Caco-2 (cell line): Measurements from ENCODE around the gene KRT85. TPM values are rescaled to one million over a fixed set of nuclear protein-coding genes. Genes with fewer than 3 reads are reported as not detected.

ENCODE experiments used
- BruUV-seq: library from RNA; stranded (reverse); fragments of 400-500 nt; replicated peaks from 2 replicates; lab custom pipeline; 2021; lab: Mats Ljungman, UMichigan
- CTCF ChIA-PET: fragments of 300-600 bp; sonication (Branson Sonifier 250); formaldehyde crosslinking; loops from one replicate; lab custom pipeline; 2022; ENCODE audit warnings: antibody characterized with exemption; lab: Charles Lee
- POLR2A ChIA-PET: fragments of 300-600 bp; sonication (Branson Sonifier 250); formaldehyde crosslinking; loops from one replicate; lab custom pipeline; 2022; ENCODE audit warnings: antibody characterized with exemption; lab: Charles Lee
- DNase-seq, 2 experiments: peaks; one replicate each; pipeline versions ENCODE4 v3.0.0 to v3.0.0-alpha.2; 2020 to 2022
- H3K27me3 ChIP-seq: replicated peaks from 2 replicates; pipeline ENCODE4 v1.6.0; 2011; ENCODE audit warnings: low read length; ENCODE audit not compliant: control insufficient read depth, insufficient read depth
- H3K36me3 ChIP-seq: 2 replicates; pipeline ENCODE4 v1.5.1; 2011; ENCODE audit warnings: low read length; ENCODE audit not compliant: control insufficient read depth, insufficient read depth
- H3K4me1 ChIP-seq: fragments of 250-450 bp; sonication (Bioruptor Pico); 2 replicates; pipeline ENCODE4 v1.5.1; 2020; ENCODE audit warnings: mild to moderate bottlenecking
- H3K4me3 ChIP-seq: 2 replicates; pipeline ENCODE4 v1.5.1; 2011; ENCODE audit warnings: low read depth, mild to moderate bottlenecking, control low read depth, low read length
- H3K9me3 ChIP-seq: fragments of 250-450 bp; sonication (Bioruptor Pico); 2 replicates; pipeline ENCODE4 v1.5.1; 2020; ENCODE audit warnings: mild to moderate bottlenecking, moderate library complexity
- H3K27ac Mint-ChIP-seq: one replicate; pipeline ENCODE4 v1.8.0; 2022; ENCODE audit warnings: mixed read lengths; ENCODE audit not compliant: unreplicated experiment
- H3K27me3 Mint-ChIP-seq: one replicate; pipeline ENCODE4 v1.8.0; 2022; ENCODE audit warnings: mixed read lengths; ENCODE audit not compliant: insufficient read depth, unreplicated experiment
- H3K36me3 Mint-ChIP-seq: one replicate; pipeline ENCODE4 v1.8.0; 2022; ENCODE audit warnings: mild to moderate bottlenecking, mixed read lengths; ENCODE audit not compliant: insufficient read depth, unreplicated experiment
- H3K4me1 Mint-ChIP-seq: one replicate; pipeline ENCODE4 v1.8.0; 2022; ENCODE audit warnings: low read depth, mixed read lengths; ENCODE audit not compliant: unreplicated experiment
- H3K4me3 Mint-ChIP-seq: one replicate; pipeline ENCODE4 v1.8.0; 2022; ENCODE audit warnings: mild to moderate bottlenecking, moderate library complexity, mixed read lengths; ENCODE audit not compliant: unreplicated experiment
- H3K9me3 Mint-ChIP-seq: one replicate; pipeline ENCODE4 v1.8.0; 2022; ENCODE audit warnings: mixed read lengths; ENCODE audit not compliant: unreplicated experiment
- CTCF ChIP-seq, 2 experiments: fragments of 200-600 bp in 1 of 2; IDR thresholded peaks; 1 replicate in 1 of 2; 2 replicates in 1 of 2; pipeline versions ENCODE4 v1.5.1 to v1.8.0; 2011 to 2022; ENCODE audit warnings: antibody characterized with exemption in 1 of 2, control low read depth in 1 of 2, inconsistent platforms in 1 of 2, low read depth in 1 of 2, low read length in 1 of 2, mild to moderate bottlenecking in 1 of 2, moderate library complexity in 1 of 2; ENCODE audit not compliant: insufficient read depth in 1 of 2, severe bottlenecking in 1 of 2, unreplicated experiment in 1 of 2
- intact Hi-C: fragments of 100-400 bp; cut with micrococcal nuclease; formaldehyde crosslinking; loops from one replicate; pipeline ENCODE4 v1.10.0; 2022; ENCODE audit not compliant: unreplicated experiment
- total RNA-seq: library from RNA; stranded (reverse); gene quantifications from 2 replicates; pipeline ENCODE4 v1.2.3, GENCODE V29; 2022

Gene KRT85
- total RNA-seq, 1 experiment from 2014 or later = not detected

GRCh38 chr12:52414936-52415335 is 47.7 kb upstream of the KRT85 start:
- H3K9me3 Mint-ChIP-seq = no peaks in the 10 kb centered on the region
- intact Hi-C loops = no loop called here
- H3K27me3 Mint-ChIP-seq = no peaks in the 10 kb centered on the region
- ChIA-PET CTCF (interaction anchor here (0.7 kb wide), 1 partner anchor 154 kb away, joined by 3 read pairs; no protein-coding TSS in a partner anchor), POLR2A (no interaction called here)
- BruUV-seq = no TSS peak
- Histone ChIP-seq H3K36me3 (no peaks in the 10 kb centered on the region), H3K4me3 (no peak overlapping the region), H3K4me1 (no peaks in the 10 kb centered on the region), H3K27me3 (no peaks in the 10 kb centered on the region), H3K9me3 (no peaks in the 10 kb centered on the region)
- no peak for TF ChIP-seq CTCF (IDR thresholded peaks at IDR 0.05; ENCODE audit: insufficient read depth in 1 of 2, low read depth in 1 of 2, low read length in 1 of 2, severe bottlenecking in 1 of 2, unreplicated experiment in 1 of 2)
- H3K4me1 Mint-ChIP-seq = peaks cover 5% of the 10 kb centered on the region
- DNase-seq = no peak
- H3K36me3 Mint-ChIP-seq = no peaks in the 10 kb centered on the region
- H3K4me3 Mint-ChIP-seq = no peak overlapping the region
- H3K27ac Mint-ChIP-seq = no peak overlapping the region

- ChIA-PET POLR2A (no interaction called here), CTCF (interaction anchor here (0.6 to 0.7 kb wide), 2 partner anchors 18 to 155 kb away, joined by 3 read pairs; no protein-coding TSS in a partner anchor)
- DNase-seq = no peak
- Mint-ChIP-seq H3K4me1 (peaks cover 5% of the 10 kb centered on the region), H3K27ac (no peak overlapping the region), H3K9me3 (peaks cover 2% of the 10 kb centered on the region), H3K36me3 (no peaks in the 10 kb centered on the region), H3K27me3 (no peaks in the 10 kb centered on the region), H3K4me3 (no peak overlapping the region)
- Histone ChIP-seq H3K9me3 (no peaks in the 10 kb centered on the region), H3K4me1 (no peaks in the 10 kb centered on the region), H3K4me3 (no peak overlapping the region), H3K27me3 (no peaks in the 10 kb centered on the region), H3K36me3 (no peaks in the 10 kb centered on the region)
- intact Hi-C loops = no loop called here
- TF ChIP-seq CTCF (IDR thresholded peaks at IDR 0.05; ENCODE audit: insufficient read depth in 1 of 2, low read depth in 1 of 2, low read length in 1 of 2, severe bottlenecking in 1 of 2, unreplicated experiment in 1 of 2) = peak in 1 of 2 experiments; percentile 2
- no TSS peak for BruUV-seq
Measured at GRCh38 chr12:52413782-52414345, 46.6 kb upstream of the KRT85 start.

- peaks cover 5% of the 10 kb centered on the region for H3K4me1 Mint-ChIP-seq
- H3K36me3 Mint-ChIP-seq = no peaks in the 10 kb centered on the region
- Histone ChIP-seq H3K27me3 (no peaks in the 10 kb centered on the region), H3K36me3 (no peaks in the 10 kb centered on the region), H3K4me1 (no peaks in the 10 kb centered on the region), H3K4me3 (no peak overlapping the region), H3K9me3 (no peaks in the 10 kb centered on the region)
- no peak overlapping the region for H3K4me3 Mint-ChIP-seq
- no peaks in the 10 kb centered on the region for H3K27me3 Mint-ChIP-seq
- POLR2A ChIA-PET = no interaction called here
- no TSS peak for BruUV-seq
- no peak for TF ChIP-seq CTCF (IDR thresholded peaks at IDR 0.05; ENCODE audit: insufficient read depth in 1 of 2, low read depth in 1 of 2, low read length in 1 of 2, severe bottlenecking in 1 of 2, unreplicated experiment in 1 of 2)
- H3K27ac Mint-ChIP-seq = no peak overlapping the region
- no peak for DNase-seq
- CTCF ChIA-PET = no interaction called here
- peaks cover 9% of the 10 kb centered on the region for H3K9me3 Mint-ChIP-seq
- intact Hi-C loops = no loop called here
Measured at GRCh38 chr12:52413202-52413601, 45.9 kb upstream of the KRT85 start.
